GM12878 (cell line): ENCODE measurements around the gene TSR3. TPM values are rescaled to one million over a fixed set of nuclear protein-coding genes. Genes with fewer than 3 reads are reported as not detected.
A peak's percentile ranks its signal among the peaks of the same experiment; 100 is the strongest.

Experiments used
- CHD4 ChIP-seq: fragments of 200-600 bp; sonication (generic); IDR thresholded peaks from 2 replicates; pipeline ENCODE4 v1.6.1; 2016; ENCODE audit warnings: mild to moderate bottlenecking
- CTCF ChIP-seq, 3 experiments: IDR thresholded peaks in 2 of 3; conservative IDR thresholded peaks in 1 of 3; 2 replicates each; pipeline ENCODE4 v1.5.1; 2011; ENCODE audit warnings: low read depth in 3 of 3, low read length in 3 of 3, mild to moderate bottlenecking in 3 of 3, control low read depth in 2 of 3, moderate library complexity in 2 of 3, inconsistent platforms in 1 of 3, mixed read lengths in 1 of 3; ENCODE audit not compliant: control insufficient read depth in 2 of 3, insufficient read depth in 1 of 3; ENCODE audit errors: extremely low read depth in 1 of 3
- CUX1 ChIP-seq: IDR thresholded peaks from 2 replicates; pipeline ENCODE4 v1.6.1; 2012; ENCODE audit warnings: improper control_type of control experiment, low read depth, low read length; ENCODE audit not compliant: insufficient replicate concordance
- E2F4 ChIP-seq: IDR thresholded peaks from 2 replicates; pipeline ENCODE4 v1.6.1; 2012; ENCODE audit warnings: low read depth, low read length, improper control_type of control experiment
- FOXK2 ChIP-seq: fragments of 450-650 bp; IDR thresholded peaks from 2 replicates; pipeline ENCODE4 v1.6.1; 2017; ENCODE audit warnings: mild to moderate bottlenecking, moderate library complexity
- HDGF ChIP-seq: fragments of 450-650 bp; IDR thresholded peaks from 2 replicates; pipeline ENCODE4 v1.6.1; 2016; ENCODE audit warnings: antibody characterized with exemption
- KLF5 ChIP-seq: fragments of 450-650 bp; IDR thresholded peaks from 2 replicates; pipeline ENCODE4 v1.6.1; 2014; ENCODE audit warnings: mild to moderate bottlenecking; ENCODE audit not compliant: partially characterized antibody
- NRF1 ChIP-seq: conservative IDR thresholded peaks from 2 replicates; pipeline ENCODE4 v1.6.1; 2011; ENCODE audit warnings: mild to moderate bottlenecking, low read depth, low read length, improper control_type of control experiment
- PKNOX1 ChIP-seq: fragments of 450-650 bp; IDR thresholded peaks from 2 replicates; pipeline ENCODE4 v1.6.1; 2016; ENCODE audit warnings: mild to moderate bottlenecking
- PML ChIP-seq: IDR thresholded peaks from 2 replicates; pipeline ENCODE4 v1.6.1; 2012; ENCODE audit warnings: low read length, inconsistent platforms
- SMAD5 ChIP-seq: IDR thresholded peaks from 2 replicates; pipeline ENCODE4 v1.6.1; 2016; ENCODE audit warnings: antibody characterized with exemption, low read depth
- SPI1 ChIP-seq: IDR thresholded peaks from 2 replicates; pipeline ENCODE4 v1.6.1; 2011; ENCODE audit warnings: low read depth, mild to moderate bottlenecking, low read length, moderate library complexity, borderline replicate concordance; ENCODE audit not compliant: insufficient read depth
- TARDBP ChIP-seq: IDR thresholded peaks from 2 replicates; pipeline ENCODE4 v1.6.1; 2016; ENCODE audit warnings: borderline replicate concordance
- TCF7 ChIP-seq: IDR thresholded peaks from 2 replicates; pipeline ENCODE4 v1.6.1; 2014; ENCODE audit warnings: antibody characterized with exemption, borderline replicate concordance
- ZNF384 ChIP-seq: IDR thresholded peaks from 2 replicates; pipeline ENCODE4 v1.6.1; 2012; ENCODE audit warnings: low read depth, mild to moderate bottlenecking, low read length, improper control_type of control experiment, borderline replicate concordance
- ZZZ3 ChIP-seq: IDR thresholded peaks from 2 replicates; pipeline ENCODE4 v1.6.1; 2011; ENCODE audit warnings: low read depth; ENCODE audit not compliant: control insufficient read depth, insufficient read length
- polyA plus RNA-seq, 11 experiments: library from polyadenylated mRNA; depleted of rRNA in 4 of 11; unstranded in 6 of 11; stranded (reverse) in 5 of 11; fragments of >200 nt; fragmentation: Nextera tagmentation in 4 of 11; fragmentation: Illumina TruSeq in 1 of 11; extraction: Ambion mirVana in 4 of 11; extraction: Trizol in 1 of 11; gene quantifications; 1 replicate in 1 of 11; 2 replicates in 10 of 11; pipeline versions ENCODE4 v1.2.1 to v1.2.3, GENCODE V29; 2011 to 2016; ENCODE audit warnings: inconsistent platforms in 2 of 11, missing spikeins in 2 of 11, low read depth in 1 of 11
- total RNA-seq, 4 experiments: library from RNA; depleted of rRNA in 3 of 4; stranded (reverse); fragments of >200 nt in 3 of 4; fragmentation: Illumina TruSeq in 1 of 4; extraction: Trizol in 1 of 4; gene quantifications; 2 replicates each; pipeline versions ENCODE4 v1.2.1 to v1.2.3, GENCODE V29; 2013 to 2021

The TSR3 gene
- total and polyA plus RNA-seq, 10 of the 15 experiments (the other 5 are each of a cell fraction or from before 2014, with no cell fraction given): 3.4 to 108 (median 46.9) TPM

GRCh38 chr16:1308977-1309885 lies 42.4 kb downstream of the TSR3 start, which contains the start of gene UBE2I (continued):
- TF ChIP-seq CUX1: no peak
- TF ChIP-seq HDGF: peak; percentile 77; the same call in 1 of the 2 replicates
- no peak for TF ChIP-seq ZNF384
- TF ChIP-seq SPI1: no peak; the same call in 1 of the 2 replicates
- no peak for TF ChIP-seq CTCF (IDR thresholded peaks at IDR 0.05 in 2 of 3, conservative IDR thresholded peaks at IDR 0.05 in 1 of 3; ENCODE audit: control insufficient read depth in 2 of 3, extremely low read depth in 1 of 3, insufficient read depth in 1 of 3, low read depth in 3 of 3, low read length in 3 of 3)
- no peak for TF ChIP-seq PML
- TF ChIP-seq CHD4: no peak
- no peak for TF ChIP-seq NRF1
- no peak for TF ChIP-seq ZZZ3
- TF ChIP-seq E2F4: no peak
- TF ChIP-seq PKNOX1: peak; percentile 72
- no peak for TF ChIP-seq TCF7
- no peak for TF ChIP-seq TARDBP
- TF ChIP-seq KLF5: peak; percentile 94
- TF ChIP-seq SMAD5: no peak
- TF ChIP-seq FOXK2: peak; percentile 17; the same call in 1 of the 2 replicates
